ENCODE data around the gene SPOCK1.

The SPOCK1 gene

GRCh38 chr5:137340881-137341280, 158.2 kb downstream of the SPOCK1 start:
- DNase-seq = no peak
- Histone ChIP-seq H3K4me3 (ENCODE audit: low read depth, low read length) (no peak overlapping the region), H3K27me3 (replicated peaks) (no peaks in the 10 kb centered on the region), H3K36me3 (replicated peaks) (no peaks in the 10 kb centered on the region), H3K27ac (no peak overlapping the region)
- in situ Hi-C loops (cut with HindIII; ENCODE audit: low pct_ligation_motif_present, low sequenced_read_pairs) = loop anchor here (10.0 kb wide), 1 partner anchor 154 kb away; the partner anchor contains the start of gene SPOCK1
- TF ChIP-seq CTCF (IDR thresholded peaks at IDR 0.05; ENCODE audit: low read depth, low read length, missing control alignments) = no peak

- no peak for DNase-seq
- no peak overlapping the region for H3K4me3 ChIP-seq (ENCODE audit: low read depth, low read length)
- H3K27me3 ChIP-seq (replicated peaks) = no peaks in the 10 kb centered on the region
- no peaks in the 10 kb centered on the region for H3K36me3 ChIP-seq (replicated peaks)
- in situ Hi-C loops (cut with HindIII; ENCODE audit: low pct_ligation_motif_present, low sequenced_read_pairs) = no loop called here
- no peak for TF ChIP-seq CTCF (IDR thresholded peaks at IDR 0.05; ENCODE audit: low read depth, low read length, missing control alignments)
- H3K27ac ChIP-seq = no peak overlapping the region
Measured at GRCh38 chr5:137336565-137337120, 162.5 kb downstream of the SPOCK1 start.

- no peak for DNase-seq
- H3K27ac ChIP-seq = no peak overlapping the region
Measured at GRCh38 chr5:137336161-137336560, 163.0 kb downstream of the SPOCK1 start.

GRCh38 chr5:137335493-137335892, 163.6 kb downstream of the SPOCK1 start:
- Histone ChIP-seq H3K27me3 (replicated peaks) (no peaks in the 10 kb centered on the region), H3K36me3 (replicated peaks) (no peaks in the 10 kb centered on the region), H3K4me3 (ENCODE audit: low read depth, low read length) (no peak overlapping the region), H3K27ac (no peak overlapping the region)
- DNase-seq = no peak
- no peak for TF ChIP-seq CTCF (IDR thresholded peaks at IDR 0.05; ENCODE audit: low read depth, low read length, missing control alignments)
- in situ Hi-C loops (cut with HindIII; ENCODE audit: low pct_ligation_motif_present, low sequenced_read_pairs) = no loop called here

More at GRCh38 chr5:137336161-137336560, 163.0 kb downstream of the SPOCK1 start:
- no peaks in the 10 kb centered on the region for H3K36me3 ChIP-seq (replicated peaks)
- H3K27me3 ChIP-seq (replicated peaks) = no peaks in the 10 kb centered on the region
- no peak for TF ChIP-seq CTCF (IDR thresholded peaks at IDR 0.05; ENCODE audit: low read depth, low read length, missing control alignments)
- in situ Hi-C loops (cut with HindIII; ENCODE audit: low pct_ligation_motif_present, low sequenced_read_pairs) = no loop called here
- no peak overlapping the region for H3K4me3 ChIP-seq (ENCODE audit: low read depth, low read length)

- TF ChIP-seq CTCF (IDR thresholded peaks at IDR 0.05; ENCODE audit: low read depth, low read length, missing control alignments) = no peak
- no peaks in the 10 kb centered on the region for H3K36me3 ChIP-seq (replicated peaks)
Measured at GRCh38 chr5:137333928-137334327, 165.2 kb downstream of the SPOCK1 start.

GRCh38 chr5:137333475-137333874, 165.7 kb downstream of the SPOCK1 start:
- no peak for TF ChIP-seq CTCF (IDR thresholded peaks at IDR 0.05; ENCODE audit: low read depth, low read length, missing control alignments)
- DNase-seq = no peak
- no peaks in the 10 kb centered on the region for H3K36me3 ChIP-seq (replicated peaks)
- H3K27me3 ChIP-seq (replicated peaks) = no peaks in the 10 kb centered on the region
- H3K27ac ChIP-seq = no peak overlapping the region
- no peak overlapping the region for H3K4me3 ChIP-seq (ENCODE audit: low read depth, low read length)
- in situ Hi-C loops (cut with HindIII; ENCODE audit: low pct_ligation_motif_present, low sequenced_read_pairs) = no loop called here

More at GRCh38 chr5:137333928-137334327, 165.2 kb downstream of the SPOCK1 start:
- no peak overlapping the region for H3K4me3 ChIP-seq (ENCODE audit: low read depth, low read length)
- no peak overlapping the region for H3K27ac ChIP-seq
- no peak for DNase-seq
- no peaks in the 10 kb centered on the region for H3K27me3 ChIP-seq (replicated peaks)
- in situ Hi-C loops (cut with HindIII; ENCODE audit: low pct_ligation_motif_present, low sequenced_read_pairs) = no loop called here
